ENCODE results near the gene METTL18. TPM values are rescaled to one million over a fixed set of nuclear protein-coding genes. Genes with fewer than 3 reads are reported as not detected.

METTL18 gene
- total RNA-seq, 1 experiment from 2014 or later = 7.3 TPM

DNA sequence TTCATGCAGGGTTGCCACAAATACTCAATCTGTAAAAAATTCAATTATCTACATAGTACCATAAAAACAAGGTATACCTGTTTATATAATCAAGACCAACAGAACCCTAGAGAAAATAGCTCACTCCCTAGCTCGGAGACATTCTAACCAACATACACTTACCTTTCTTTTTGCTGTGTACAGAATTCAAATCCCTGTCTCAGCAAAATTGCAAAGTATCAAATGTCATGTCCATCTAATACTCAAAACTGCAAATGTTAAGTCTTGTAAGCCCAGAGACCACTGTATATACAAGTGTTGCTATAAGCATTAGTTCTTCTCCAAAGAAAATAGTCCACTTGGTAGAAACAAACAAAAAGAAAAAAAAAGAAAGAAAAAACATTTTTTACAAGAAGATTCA is 44.7 kb downstream of the METTL18 start:
- CTCF ChIA-PET = no interaction called here

DNA sequence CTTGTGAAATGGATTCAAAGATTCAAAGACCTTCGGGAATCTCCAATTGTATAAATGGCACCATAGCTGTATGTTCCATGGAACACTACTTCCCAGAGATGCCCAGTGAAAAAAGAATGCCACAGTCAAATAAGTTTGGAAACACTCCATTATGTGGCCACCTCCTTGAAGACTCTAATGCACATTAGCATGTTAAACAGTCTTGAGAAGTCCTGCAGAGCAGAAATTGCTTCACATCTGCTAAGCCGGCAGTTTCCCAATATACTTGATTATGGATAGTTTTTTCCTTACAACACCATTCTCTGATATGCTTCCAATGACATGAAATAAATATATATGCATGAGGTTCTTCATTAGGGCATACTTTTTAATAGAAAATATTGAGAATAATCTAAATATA is 48.2 kb downstream of the METTL18 start:
- H3K4me2 ChIP-seq (ENCODE audit: low read length) = no peak overlapping the region
- POLR2A ChIA-PET (ENCODE audit: unreplicated experiment) = no interaction called here
- H3K4me3 ChIP-seq (ENCODE audit: low read length) = no peak overlapping the region
- H3K79me2 ChIP-seq (ENCODE audit: low read length) = no peaks in the 10 kb centered on the region
- H3K9me3 ChIP-seq (ENCODE audit: low read length) = no peaks in the 10 kb centered on the region
- no peak overlapping the region for H3K27ac ChIP-seq (ENCODE audit: low read length)
- H2AFZ ChIP-seq (ENCODE audit: low read length) = no peak overlapping the region
- no peaks in the 10 kb centered on the region for H3K36me3 ChIP-seq (ENCODE audit: low read depth, low read length)
- H3K27me3 ChIP-seq (ENCODE audit: low read length) = no peaks in the 10 kb centered on the region
- no peaks in the 10 kb centered on the region for H4K20me1 ChIP-seq (ENCODE audit: low read length)
- BruUV-seq (replicated peaks) = no TSS peak
- H3K9ac ChIP-seq (ENCODE audit: low read length) = no peak overlapping the region
- intact Hi-C loops (cut with micrococcal nuclease) = no loop called here
- no peaks in the 10 kb centered on the region for H3F3A ChIP-seq (ENCODE audit: low read length, unreplicated experiment)
- ATAC-seq (no peak), DNase-seq (no peak)
- CTCF ChIA-PET = no interaction called here
- TF ChIP-seq EZH2phosphoT487 (IDR thresholded peaks at IDR 0.05; ENCODE audit: borderline replicate concordance, low read length) (no peak), EZH2 (IDR thresholded peaks at IDR 0.05; ENCODE audit: low read length, unreplicated experiment) (no peak)
- TF ChIP-seq, protein P1, sequence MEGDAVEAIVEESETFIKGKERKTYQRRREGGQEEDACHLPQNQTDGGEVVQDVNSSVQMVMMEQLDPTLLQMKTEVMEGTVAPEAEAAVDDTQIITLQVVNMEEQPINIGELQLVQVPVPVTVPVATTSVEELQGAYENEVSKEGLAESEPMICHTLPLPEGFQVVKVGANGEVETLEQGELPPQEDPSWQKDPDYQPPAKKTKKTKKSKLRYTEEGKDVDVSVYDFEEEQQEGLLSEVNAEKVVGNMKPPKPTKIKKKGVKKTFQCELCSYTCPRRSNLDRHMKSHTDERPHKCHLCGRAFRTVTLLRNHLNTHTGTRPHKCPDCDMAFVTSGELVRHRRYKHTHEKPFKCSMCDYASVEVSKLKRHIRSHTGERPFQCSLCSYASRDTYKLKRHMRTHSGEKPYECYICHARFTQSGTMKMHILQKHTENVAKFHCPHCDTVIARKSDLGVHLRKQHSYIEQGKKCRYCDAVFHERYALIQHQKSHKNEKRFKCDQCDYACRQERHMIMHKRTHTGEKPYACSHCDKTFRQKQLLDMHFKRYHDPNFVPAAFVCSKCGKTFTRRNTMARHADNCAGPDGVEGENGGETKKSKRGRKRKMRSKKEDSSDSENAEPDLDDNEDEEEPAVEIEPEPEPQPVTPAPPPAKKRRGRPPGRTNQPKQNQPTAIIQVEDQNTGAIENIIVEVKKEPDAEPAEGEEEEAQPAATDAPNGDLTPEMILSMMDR (conservative IDR thresholded peaks at IDR 0.05; ENCODE audit: low read depth, low read length) = no peak
- 0 out of 2 replicates have a peak, but pooled peaks cover 4% of the 10 kb centered on the region for H3K9me2 ChIP-seq (replicated peaks; ENCODE audit: low read length)
- H3K4me1 ChIP-seq (ENCODE audit: insufficient read depth, low read length) = no peaks in the 10 kb centered on the region

More for the DNA sequence above, 44.7 kb downstream of the METTL18 start:
- DNase-seq (no peak), ATAC-seq (no peak)
- Histone ChIP-seq H3K4me2 (ENCODE audit: low read length) (no peak overlapping the region), H3K9me3 (ENCODE audit: low read length) (no peaks in the 10 kb centered on the region), H4K20me1 (ENCODE audit: low read length) (no peaks in the 10 kb centered on the region), H3K9ac (ENCODE audit: low read length) (no peak overlapping the region), H3K27ac (ENCODE audit: low read length) (no peak overlapping the region), H3K27me3 (ENCODE audit: low read length) (no peaks in the 10 kb centered on the region), H3K79me2 (ENCODE audit: low read length) (no peaks in the 10 kb centered on the region), H3K4me3 (ENCODE audit: low read length) (no peak overlapping the region), H3K4me1 (ENCODE audit: insufficient read depth, low read length) (no peaks in the 10 kb centered on the region), H3F3A (ENCODE audit: low read length, unreplicated experiment) (no peaks in the 10 kb centered on the region), H3K9me2 (replicated peaks; ENCODE audit: low read length) (0 out of 2 replicates have a peak, but pooled peaks cover 4% of the 10 kb centered on the region), H2AFZ (ENCODE audit: low read length) (no peak overlapping the region), H3K36me3 (ENCODE audit: low read depth, low read length) (no peaks in the 10 kb centered on the region)
- no TSS peak for BruUV-seq (replicated peaks)
- TF ChIP-seq, protein P1 (conservative IDR thresholded peaks at IDR 0.05; ENCODE audit: low read depth, low read length) = no peak
- TF ChIP-seq EZH2phosphoT487 (IDR thresholded peaks at IDR 0.05; ENCODE audit: borderline replicate concordance, low read length) = no peak
- no peak for TF ChIP-seq EZH2 (IDR thresholded peaks at IDR 0.05; ENCODE audit: low read length, unreplicated experiment)
- intact Hi-C loops (cut with micrococcal nuclease) = no loop called here
- POLR2A ChIA-PET (ENCODE audit: unreplicated experiment) = no interaction called here

DNA sequence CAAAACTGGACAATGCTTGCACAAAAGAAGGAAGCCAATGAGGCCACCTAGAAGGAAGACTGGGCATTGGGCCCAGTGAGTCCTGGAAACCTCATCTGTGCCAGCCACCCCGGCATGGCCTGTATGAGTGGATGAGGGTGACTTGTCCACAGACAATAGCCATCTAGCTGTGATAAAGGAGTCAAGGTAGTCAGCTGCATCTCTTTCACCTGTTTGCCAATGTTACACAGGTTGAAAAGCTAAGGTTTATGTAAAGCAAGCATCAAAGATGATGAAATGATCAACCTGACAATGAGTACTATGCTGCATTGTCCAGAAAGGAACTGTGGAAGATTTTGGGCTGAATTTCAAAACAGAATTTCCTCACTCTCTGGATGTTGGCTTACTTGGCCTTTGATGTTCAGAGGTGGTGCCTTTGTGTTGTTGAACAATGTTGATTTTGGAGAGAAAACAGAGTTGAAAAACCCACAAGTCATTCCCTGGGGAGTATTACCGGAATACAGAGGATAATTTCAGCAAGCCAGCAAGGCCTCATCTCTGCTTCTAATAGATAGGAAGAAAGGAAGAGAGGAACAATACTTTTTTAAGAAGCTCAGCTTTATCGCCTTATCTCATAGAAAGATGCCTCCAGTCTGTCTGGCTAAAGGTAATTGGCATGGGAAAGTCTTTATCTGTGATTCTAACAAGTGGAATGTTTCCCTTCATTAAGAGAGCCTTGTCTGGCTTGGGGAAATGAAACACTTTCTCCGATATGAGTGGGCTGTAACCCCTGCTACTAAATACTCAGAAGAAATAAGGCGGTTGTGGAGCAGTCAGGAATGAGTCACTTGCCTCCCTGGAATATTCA is 49.5 kb downstream of the METTL18 start:
- Histone ChIP-seq H3K27ac (ENCODE audit: low read length) (no peak overlapping the region), H3K4me3 (ENCODE audit: low read length) (no peak overlapping the region), H3K9me3 (ENCODE audit: low read length) (no peaks in the 10 kb centered on the region), H3K36me3 (ENCODE audit: low read depth, low read length) (no peaks in the 10 kb centered on the region), H3K9me2 (replicated peaks; ENCODE audit: low read length) (0 out of 2 replicates have a peak, but pooled peaks cover 4% of the 10 kb centered on the region), H3K79me2 (ENCODE audit: low read length) (no peaks in the 10 kb centered on the region), H3F3A (ENCODE audit: low read length, unreplicated experiment) (no peaks in the 10 kb centered on the region), H3K27me3 (ENCODE audit: low read length) (no peaks in the 10 kb centered on the region), H4K20me1 (ENCODE audit: low read length) (no peaks in the 10 kb centered on the region), H2AFZ (ENCODE audit: low read length) (no peak overlapping the region), H3K9ac (ENCODE audit: low read length) (no peak overlapping the region), H3K4me2 (ENCODE audit: low read length) (no peak overlapping the region), H3K4me1 (ENCODE audit: insufficient read depth, low read length) (no peaks in the 10 kb centered on the region)
- intact Hi-C loops (cut with micrococcal nuclease) = no loop called here
- ATAC-seq (no peak), DNase-seq (no peak)
- no peak for TF ChIP-seq EZH2phosphoT487 (IDR thresholded peaks at IDR 0.05; ENCODE audit: borderline replicate concordance, low read length)
- TF ChIP-seq, protein P1 (conservative IDR thresholded peaks at IDR 0.05; ENCODE audit: low read depth, low read length) = no peak
- TF ChIP-seq EZH2 (IDR thresholded peaks at IDR 0.05; ENCODE audit: low read length, unreplicated experiment) = no peak
- ChIA-PET POLR2A (ENCODE audit: unreplicated experiment) (no interaction called here), CTCF (no interaction called here)
- BruUV-seq (replicated peaks) = no TSS peak
